OCI-LY3 (cell line): ENCODE data around the gene GOLGA6L9.
"Not testable (repeated sequence)": the region's sequence is repeated elsewhere in the genome, so short reads cannot be mapped to it uniquely, and the experiment has no call there.

Experiments used
- EZH2phosphoT487 ChIP-seq: fragments of 200-600 bp; shearing (Covaris generic); IDR thresholded peaks from 2 replicates; pipeline ENCODE4 v1.6.1; 2018; ENCODE audit warnings: antibody characterized with exemption, mixed run types, low read depth
- TF ChIP-seq, protein P1 (sequence below): fragments of 200-600, 300-600 bp; sonication (generic); IDR thresholded peaks from 2 replicates; pipeline ENCODE4 v1.5.1; 2014; ENCODE audit warnings: antibody characterized with exemption, low read length, low read depth

DNA sequence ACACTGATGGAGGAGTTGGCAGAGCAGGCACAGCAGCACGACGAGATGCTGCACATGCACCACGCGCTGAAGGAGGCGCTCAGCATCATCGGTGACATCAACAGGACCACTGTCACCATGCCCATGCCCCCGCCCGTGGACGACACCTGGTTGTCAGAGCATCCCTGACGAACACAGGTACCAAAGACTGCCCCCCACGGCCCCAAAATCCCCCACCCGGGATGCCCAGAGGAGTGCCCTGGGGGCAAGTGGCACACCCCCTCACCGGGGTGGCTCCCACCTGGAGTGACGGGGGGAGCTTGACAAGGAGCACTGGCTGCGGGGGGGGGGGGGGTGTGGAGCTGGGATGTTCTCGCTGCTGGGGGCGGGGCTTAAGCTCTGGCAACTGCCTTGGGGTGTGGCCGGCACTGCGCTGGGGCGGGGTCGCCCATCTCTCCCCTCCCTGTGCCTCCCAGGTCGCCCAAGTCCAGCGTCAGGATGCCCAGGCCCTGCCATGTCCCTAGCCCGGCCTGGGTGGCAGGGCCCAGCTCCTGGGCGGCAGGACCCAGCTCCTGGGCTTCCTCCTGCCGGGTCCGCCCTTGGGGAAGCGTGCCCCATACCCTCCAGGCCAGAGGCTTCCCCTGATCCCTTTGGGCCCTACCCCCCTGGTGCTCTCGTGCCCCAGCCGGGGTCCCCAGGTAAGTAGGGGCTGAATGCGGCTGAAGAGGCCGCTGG lies 42.8 kb downstream of the GOLGA6L9 start:
- TF ChIP-seq, protein P1, sequence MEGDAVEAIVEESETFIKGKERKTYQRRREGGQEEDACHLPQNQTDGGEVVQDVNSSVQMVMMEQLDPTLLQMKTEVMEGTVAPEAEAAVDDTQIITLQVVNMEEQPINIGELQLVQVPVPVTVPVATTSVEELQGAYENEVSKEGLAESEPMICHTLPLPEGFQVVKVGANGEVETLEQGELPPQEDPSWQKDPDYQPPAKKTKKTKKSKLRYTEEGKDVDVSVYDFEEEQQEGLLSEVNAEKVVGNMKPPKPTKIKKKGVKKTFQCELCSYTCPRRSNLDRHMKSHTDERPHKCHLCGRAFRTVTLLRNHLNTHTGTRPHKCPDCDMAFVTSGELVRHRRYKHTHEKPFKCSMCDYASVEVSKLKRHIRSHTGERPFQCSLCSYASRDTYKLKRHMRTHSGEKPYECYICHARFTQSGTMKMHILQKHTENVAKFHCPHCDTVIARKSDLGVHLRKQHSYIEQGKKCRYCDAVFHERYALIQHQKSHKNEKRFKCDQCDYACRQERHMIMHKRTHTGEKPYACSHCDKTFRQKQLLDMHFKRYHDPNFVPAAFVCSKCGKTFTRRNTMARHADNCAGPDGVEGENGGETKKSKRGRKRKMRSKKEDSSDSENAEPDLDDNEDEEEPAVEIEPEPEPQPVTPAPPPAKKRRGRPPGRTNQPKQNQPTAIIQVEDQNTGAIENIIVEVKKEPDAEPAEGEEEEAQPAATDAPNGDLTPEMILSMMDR = not testable (repeated sequence)
- not testable (repeated sequence) for TF ChIP-seq EZH2phosphoT487
